Measurements from ENCODE around the gene EYS.

DNA sequence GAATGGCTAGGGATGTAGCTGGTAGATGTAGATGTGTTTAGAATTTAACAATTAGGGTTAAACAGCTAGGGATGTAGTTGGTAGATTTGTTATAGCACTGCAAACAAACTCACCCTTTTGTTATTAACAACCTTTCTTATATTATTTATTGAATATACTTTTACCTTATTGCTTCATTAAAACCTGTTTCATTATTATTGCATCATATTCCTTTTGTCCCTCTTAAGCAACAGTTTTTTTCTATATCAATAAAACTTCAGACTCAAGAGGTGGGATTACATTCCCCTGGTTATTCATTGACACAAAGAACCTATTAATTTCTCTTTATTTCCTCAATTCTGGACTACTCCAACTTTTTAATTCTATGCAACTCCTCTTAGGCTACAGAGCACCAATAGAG lies 661.2 kb downstream of the EYS start:
- TF ChIP-seq, protein P1, sequence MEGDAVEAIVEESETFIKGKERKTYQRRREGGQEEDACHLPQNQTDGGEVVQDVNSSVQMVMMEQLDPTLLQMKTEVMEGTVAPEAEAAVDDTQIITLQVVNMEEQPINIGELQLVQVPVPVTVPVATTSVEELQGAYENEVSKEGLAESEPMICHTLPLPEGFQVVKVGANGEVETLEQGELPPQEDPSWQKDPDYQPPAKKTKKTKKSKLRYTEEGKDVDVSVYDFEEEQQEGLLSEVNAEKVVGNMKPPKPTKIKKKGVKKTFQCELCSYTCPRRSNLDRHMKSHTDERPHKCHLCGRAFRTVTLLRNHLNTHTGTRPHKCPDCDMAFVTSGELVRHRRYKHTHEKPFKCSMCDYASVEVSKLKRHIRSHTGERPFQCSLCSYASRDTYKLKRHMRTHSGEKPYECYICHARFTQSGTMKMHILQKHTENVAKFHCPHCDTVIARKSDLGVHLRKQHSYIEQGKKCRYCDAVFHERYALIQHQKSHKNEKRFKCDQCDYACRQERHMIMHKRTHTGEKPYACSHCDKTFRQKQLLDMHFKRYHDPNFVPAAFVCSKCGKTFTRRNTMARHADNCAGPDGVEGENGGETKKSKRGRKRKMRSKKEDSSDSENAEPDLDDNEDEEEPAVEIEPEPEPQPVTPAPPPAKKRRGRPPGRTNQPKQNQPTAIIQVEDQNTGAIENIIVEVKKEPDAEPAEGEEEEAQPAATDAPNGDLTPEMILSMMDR (conservative IDR thresholded peaks at IDR 0.05), result no peak
- TF ChIP-seq ZFX (IDR thresholded peaks at IDR 0.05), result no peak

Data from C4-2B (cell line).